ENCODE measurements around the gene HMGA1. TPM values are rescaled to one million over a fixed set of nuclear protein-coding genes. Genes with fewer than 3 reads are reported as not detected.

The HMGA1 gene
- total and polyA plus RNA-seq, 2 of the 13 experiments (the other 11 are each of a cell fraction or from before 2014, with no cell fraction given), result 117 to 145 TPM

DNA sequence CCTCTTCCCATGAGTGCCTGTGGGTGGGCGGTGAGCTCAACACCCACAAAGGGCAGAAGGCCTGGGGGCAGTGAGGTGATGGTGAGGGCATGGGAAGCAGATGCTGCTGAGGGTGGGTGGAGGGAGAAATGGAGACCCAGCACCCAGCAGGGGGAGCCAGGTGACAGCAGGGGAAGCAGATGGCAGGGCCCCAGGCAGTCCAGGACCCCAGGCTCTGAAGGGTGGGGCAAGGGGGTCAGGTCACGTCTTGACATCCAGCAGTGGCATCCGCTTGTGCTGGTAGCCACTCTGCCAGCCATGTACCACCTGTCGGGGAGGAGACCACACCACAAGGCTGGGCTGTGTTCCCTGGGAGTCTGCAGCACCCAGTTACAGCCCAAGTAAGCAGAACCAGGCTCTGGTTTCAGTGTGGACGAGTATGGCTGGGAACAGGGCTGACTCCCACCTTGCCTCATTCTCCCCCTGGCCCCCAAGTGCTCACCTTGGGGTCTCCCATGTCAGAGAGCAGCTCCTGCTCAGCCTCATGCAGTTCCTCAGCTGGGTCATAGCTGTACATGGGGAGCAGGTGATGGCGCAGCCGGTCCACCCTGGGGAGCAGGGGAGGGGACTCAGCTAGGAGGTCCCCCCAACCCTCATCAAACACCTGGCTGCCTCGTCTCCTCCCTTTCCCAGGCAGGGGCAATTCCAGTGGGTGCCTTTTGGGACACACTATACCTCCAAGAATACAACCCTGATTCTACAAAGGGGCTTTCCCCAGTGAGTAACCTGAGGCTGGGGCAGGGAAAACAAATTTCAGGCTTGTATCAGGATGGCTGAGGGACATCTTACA, 10.1 kb downstream of the HMGA1 start (continued):
- TF ChIP-seq, protein P1, sequence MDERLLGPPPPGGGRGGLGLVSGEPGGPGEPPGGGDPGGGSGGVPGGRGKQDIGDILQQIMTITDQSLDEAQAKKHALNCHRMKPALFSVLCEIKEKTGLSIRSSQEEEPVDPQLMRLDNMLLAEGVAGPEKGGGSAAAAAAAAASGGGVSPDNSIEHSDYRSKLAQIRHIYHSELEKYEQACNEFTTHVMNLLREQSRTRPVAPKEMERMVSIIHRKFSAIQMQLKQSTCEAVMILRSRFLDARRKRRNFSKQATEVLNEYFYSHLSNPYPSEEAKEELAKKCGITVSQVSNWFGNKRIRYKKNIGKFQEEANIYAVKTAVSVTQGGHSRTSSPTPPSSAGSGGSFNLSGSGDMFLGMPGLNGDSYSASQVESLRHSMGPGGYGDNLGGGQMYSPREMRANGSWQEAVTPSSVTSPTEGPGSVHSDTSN (CRISPR knock-in tag; IDR thresholded peaks at IDR 0.05), result no peak
- TF ChIP-seq KDM2A (CRISPR knock-in tag; IDR thresholded peaks at IDR 0.05; ENCODE audit: borderline replicate concordance, low read depth), result peak; percentile 72
- TF ChIP-seq MXI1 (IDR thresholded peaks at IDR 0.05; ENCODE audit: borderline replicate concordance, low read depth, low read length), result 0 out of 3 replicates have a peak, but pooled peaks have one; percentile 23
- no peak for TF ChIP-seq ZNF776 (CRISPR knock-in tag; IDR thresholded peaks at IDR 0.05)
- peak; percentile 43; the same call in 1 of the 2 replicates for TF ChIP-seq HOXA3 (CRISPR knock-in tag; IDR thresholded peaks at IDR 0.05)
- no peak for TF ChIP-seq MNT (IDR thresholded peaks at IDR 0.05)
- TF ChIP-seq PITX1 (CRISPR knock-in tag; IDR thresholded peaks at IDR 0.05), result peak; percentile 38; the same call in 1 of the 2 replicates
- TF ChIP-seq, protein P2, sequence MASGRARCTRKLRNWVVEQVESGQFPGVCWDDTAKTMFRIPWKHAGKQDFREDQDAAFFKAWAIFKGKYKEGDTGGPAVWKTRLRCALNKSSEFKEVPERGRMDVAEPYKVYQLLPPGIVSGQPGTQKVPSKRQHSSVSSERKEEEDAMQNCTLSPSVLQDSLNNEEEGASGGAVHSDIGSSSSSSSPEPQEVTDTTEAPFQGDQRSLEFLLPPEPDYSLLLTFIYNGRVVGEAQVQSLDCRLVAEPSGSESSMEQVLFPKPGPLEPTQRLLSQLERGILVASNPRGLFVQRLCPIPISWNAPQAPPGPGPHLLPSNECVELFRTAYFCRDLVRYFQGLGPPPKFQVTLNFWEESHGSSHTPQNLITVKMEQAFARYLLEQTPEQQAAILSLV (CRISPR knock-in tag; IDR thresholded peaks at IDR 0.05; ENCODE audit: borderline replicate concordance), result no peak
- TF ChIP-seq, protein P3, sequence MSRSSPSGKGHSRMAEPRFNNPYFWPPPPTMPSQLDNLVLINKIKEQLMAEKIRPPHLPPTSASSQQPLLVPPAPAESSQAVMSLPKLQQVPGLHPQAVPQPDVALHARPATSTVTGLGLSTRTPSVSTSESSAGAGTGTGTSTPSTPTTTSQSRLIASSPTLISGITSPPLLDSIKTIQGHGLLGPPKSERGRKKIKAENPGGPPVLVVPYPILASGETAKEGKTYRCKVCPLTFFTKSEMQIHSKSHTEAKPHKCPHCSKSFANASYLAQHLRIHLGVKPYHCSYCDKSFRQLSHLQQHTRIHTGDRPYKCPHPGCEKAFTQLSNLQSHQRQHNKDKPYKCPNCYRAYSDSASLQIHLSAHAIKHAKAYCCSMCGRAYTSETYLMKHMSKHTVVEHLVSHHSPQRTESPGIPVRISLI (CRISPR knock-in tag; IDR thresholded peaks at IDR 0.05; ENCODE audit: borderline replicate concordance), result 0 out of 2 replicates have a peak, but pooled peaks have one; percentile 21
- no peak for TF ChIP-seq KAT8 (CRISPR knock-in tag; IDR thresholded peaks at IDR 0.05)
- TF ChIP-seq GATAD1 (CRISPR knock-in tag; IDR thresholded peaks at IDR 0.05), result 0 out of 2 replicates have a peak, but pooled peaks have one; percentile 2
- 0 out of 2 replicates have a peak, but pooled peaks have one; percentile 56 for TF ChIP-seq PAWR (CRISPR knock-in tag; IDR thresholded peaks at IDR 0.05; ENCODE audit: borderline replicate concordance)
- TF ChIP-seq ZNF792 (CRISPR knock-in tag; IDR thresholded peaks at IDR 0.05), result 0 out of 2 replicates have a peak, but pooled peaks have one; percentile 39
- TF ChIP-seq BCL6 (CRISPR knock-in tag; IDR thresholded peaks at IDR 0.05), result no peak
- TF ChIP-seq MYC (CRISPR knock-in tag; IDR thresholded peaks at IDR 0.05; ENCODE audit: borderline replicate concordance), result peak; percentile 62; the same call in 1 of the 2 replicates
- no peak for TF ChIP-seq RELA (CRISPR knock-in tag; IDR thresholded peaks at IDR 0.05)
- TF ChIP-seq NCOR1 (IDR thresholded peaks at IDR 0.05; ENCODE audit: borderline replicate concordance, low read length), result no peak
- peak; percentile 16; the same call in 1 of the 2 replicates for TF ChIP-seq SMC3 (IDR thresholded peaks at IDR 0.05; ENCODE audit: low read length)
- TF ChIP-seq HDAC2 (CRISPR knock-in tag; IDR thresholded peaks at IDR 0.05), result 0 out of 2 replicates have a peak, but pooled peaks have one; percentile 34
- no peak; the same call in 1 of the 2 replicates for TF ChIP-seq ZC3H4 (CRISPR knock-in tag; IDR thresholded peaks at IDR 0.05; ENCODE audit: borderline replicate concordance)
- no peak for TF ChIP-seq ZNF652 (CRISPR knock-in tag; IDR thresholded peaks at IDR 0.05; ENCODE audit: borderline replicate concordance, low read depth)
- TF ChIP-seq ZNF383 (CRISPR knock-in tag; IDR thresholded peaks at IDR 0.05; ENCODE audit: borderline replicate concordance), result no peak
- TF ChIP-seq GMEB1 (CRISPR knock-in tag; IDR thresholded peaks at IDR 0.05; ENCODE audit: borderline replicate concordance), result no peak

All from HepG2 (cell line).